SK-N-SH treated with all-trans-retinoic acid at 6 μM for 48 hours (cell line): ENCODE results near the gene PHETA1.

Experiments
- ATAC-seq: fragments of 200-7000 bp; cut with Tn5 transposase; 3 replicates; pipeline ENCODE4 v1.9.1; 2020; ENCODE audit warnings: mild to moderate bottlenecking, moderate library complexity
- ARNTL ChIP-seq: fragments of 450-650 bp; formaldehyde crosslinking; IDR thresholded peaks from 2 replicates; pipeline ENCODE4 v1.5.0; 2020; ENCODE audit warnings: low read depth, mild to moderate bottlenecking, moderate library complexity, borderline replicate concordance
- CREB5 ChIP-seq: fragments of 250-450 bp; sonication (Bioruptor Pico); IDR thresholded peaks from 2 replicates; pipeline ENCODE4 v1.5.1; 2020; ENCODE audit warnings: low read depth, mild to moderate bottlenecking, moderate library complexity
- CSDC2 ChIP-seq: fragments of 250-450 bp; sonication (Bioruptor Pico); IDR thresholded peaks from 2 replicates; pipeline ENCODE4 v1.5.0; 2020; ENCODE audit warnings: mild to moderate bottlenecking, moderate library complexity
- CSRNP3 ChIP-seq: fragments of 250-450 bp; sonication (Bioruptor Pico); IDR thresholded peaks from 2 replicates; pipeline ENCODE4 v1.5.1; 2021; ENCODE audit warnings: mild to moderate bottlenecking, moderate library complexity
- ESRRG ChIP-seq: fragments of 250-450 bp; sonication (Bioruptor Pico); IDR thresholded peaks from 2 replicates; pipeline ENCODE4 v1.6.1; 2021; ENCODE audit warnings: mild to moderate bottlenecking
- GLIS3 ChIP-seq: fragments of 250-450 bp; sonication (Bioruptor Pico); IDR thresholded peaks from 2 replicates; pipeline ENCODE4 v1.5.0; 2020; ENCODE audit warnings: mild to moderate bottlenecking, moderate library complexity
- OSR1 ChIP-seq: fragments of 250-450 bp; sonication (Bioruptor Pico); IDR thresholded peaks from 2 replicates; pipeline ENCODE4 v1.8.0; 2022; ENCODE audit warnings: moderate library complexity, mild to moderate bottlenecking, inconsistent platforms
- PATZ1 ChIP-seq: fragments of 250-450 bp; sonication (Bioruptor Pico); IDR thresholded peaks from 2 replicates; pipeline ENCODE4 v1.8.0; 2020; ENCODE audit warnings: mild to moderate bottlenecking, moderate library complexity, borderline replicate concordance
- POU6F1 ChIP-seq: fragments of 250-450 bp; sonication (Bioruptor Pico); IDR thresholded peaks from 2 replicates; pipeline ENCODE4 v1.8.0; 2021; ENCODE audit warnings: low read depth, mild to moderate bottlenecking, moderate library complexity, borderline replicate concordance
- PPARA ChIP-seq: fragments of 250-450 bp; sonication (Bioruptor Pico); IDR thresholded peaks from 2 replicates; pipeline ENCODE4 v1.5.0; 2020; ENCODE audit warnings: mild to moderate bottlenecking, borderline replicate concordance
- RARB ChIP-seq: fragments of 250-450 bp; sonication (Bioruptor Pico); IDR thresholded peaks from 2 replicates; pipeline ENCODE4 v1.8.0; 2021; ENCODE audit warnings: mild to moderate bottlenecking, moderate library complexity
- SNAI2 ChIP-seq: fragments of 250-450 bp; sonication (Bioruptor Pico); IDR thresholded peaks from 2 replicates; pipeline ENCODE4 v1.5.0; 2020; ENCODE audit warnings: mild to moderate bottlenecking, moderate library complexity
- TCF4 ChIP-seq: fragments of 250-450 bp; sonication (Bioruptor Pico); IDR thresholded peaks from 2 replicates; pipeline ENCODE4 v1.8.0; 2021; ENCODE audit warnings: mild to moderate bottlenecking, moderate library complexity, borderline replicate concordance
- TOX ChIP-seq: fragments of 250-450 bp; sonication (Bioruptor Pico); IDR thresholded peaks from 2 replicates; pipeline ENCODE4 v1.8.0; 2021; ENCODE audit warnings: mild to moderate bottlenecking, moderate library complexity, borderline replicate concordance
- TSHZ2 ChIP-seq: fragments of 250-450 bp; sonication (Bioruptor Pico); IDR thresholded peaks from 2 replicates; pipeline ENCODE4 v1.5.0; 2020; ENCODE audit warnings: mild to moderate bottlenecking, moderate library complexity
- ZC3H10 ChIP-seq: fragments of 250-450 bp; sonication (Bioruptor Pico); IDR thresholded peaks from 2 replicates; pipeline ENCODE4 v1.5.1; 2021; ENCODE audit warnings: mild to moderate bottlenecking, moderate library complexity
- ZFP3 ChIP-seq: fragments of 250-450 bp; sonication (Bioruptor Pico); IDR thresholded peaks from 2 replicates; pipeline ENCODE4 v1.5.0; 2020; ENCODE audit warnings: mild to moderate bottlenecking, moderate library complexity
- ZFP30 ChIP-seq: fragments of 450-650 bp; formaldehyde crosslinking; IDR thresholded peaks from 2 replicates; pipeline ENCODE4 v1.5.0; 2022; ENCODE audit warnings: mild to moderate bottlenecking, moderate library complexity
- ZNF565 ChIP-seq: fragments of 450-650 bp; formaldehyde crosslinking; conservative IDR thresholded peaks from 2 replicates; pipeline ENCODE4 v1.5.0; 2020; ENCODE audit warnings: low read depth, mild to moderate bottlenecking, moderate library complexity
- ZNF70 ChIP-seq: fragments of 450-650 bp; formaldehyde crosslinking; IDR thresholded peaks from 2 replicates; pipeline ENCODE4 v1.5.0; 2020; ENCODE audit warnings: mild to moderate bottlenecking, moderate library complexity
- ZNF8 ChIP-seq: fragments of 450-650 bp; formaldehyde crosslinking; IDR thresholded peaks from 2 replicates; pipeline ENCODE4 v1.5.0; 2020; ENCODE audit warnings: mild to moderate bottlenecking, moderate library complexity

The PHETA1 gene

GRCh38 chr12:111413442-111414086 lies 44.7 kb upstream of the PHETA1 start:
- peak; percentile 29 for ATAC-seq
- TF ChIP-seq RARB (CRISPR knock-in tag) (no peak), ZNF565 (no peak), ESRRG (no peak), ZNF8 (no peak), TOX (no peak), ZC3H10 (CRISPR knock-in tag) (no peak)

GRCh38 chr12:111412830-111413441 lies 44.0 kb upstream of the PHETA1 start:
- TF ChIP-seq CSDC2 (CRISPR knock-in tag) = no peak
- no peak for TF ChIP-seq ARNTL
- TF ChIP-seq TOX = no peak
- no peak for TF ChIP-seq RARB (CRISPR knock-in tag)

GRCh38 chr12:111412007-111412829 lies 43.3 kb upstream of the PHETA1 start:
- TF ChIP-seq TCF4 (CRISPR knock-in tag) (no peak), OSR1 (no peak), ZFP30 (no peak), ESRRG (no peak), TSHZ2 (CRISPR knock-in tag) (no peak), ZNF70 (CRISPR knock-in tag) (no peak)
- ATAC-seq = peak; percentile 1; the same call in 2 of the 3 replicates

More at GRCh38 chr12:111412830-111413441, 44.0 kb upstream of the PHETA1 start:
- ATAC-seq = no peak

- TF ChIP-seq GLIS3 (no peak), TSHZ2 (CRISPR knock-in tag) (no peak), CSRNP3 (no peak), POU6F1 (CRISPR knock-in tag) (no peak), SNAI2 (no peak), TCF4 (CRISPR knock-in tag) (no peak), PATZ1 (CRISPR knock-in tag) (no peak), ESRRG (no peak), ZFP3 (CRISPR knock-in tag) (no peak), ZNF8 (no peak), PPARA (CRISPR knock-in tag) (no peak), ZNF70 (CRISPR knock-in tag) (no peak), CREB5 (no peak), ZNF565 (no peak), ARNTL (no peak), OSR1 (no peak)
- no peak for ATAC-seq
These were observed 42.4 kb upstream of the PHETA1 start for GRCh38 chr12:111411185-111411764.
